A549 (cell line): ENCODE measurements around the gene ADH5.

Experiments
- CBX2 ChIP-seq: fragments of 200-600 bp; sonication (generic); IDR thresholded peaks from 2 replicates; pipeline ENCODE4 v1.6.1; 2016; ENCODE audit warnings: low read depth, mild to moderate bottlenecking, borderline replicate concordance
- CHD2 ChIP-seq: fragments of 150-350 bp; IDR thresholded peaks from 2 replicates; pipeline ENCODE4 v1.6.1; 2014; ENCODE audit warnings: low read length; ENCODE audit not compliant: partially characterized antibody
- EP300 ChIP-seq, 2 experiments: fragments of >200 bp; sonication (Bioruptor Twin); formaldehyde crosslinking; IDR thresholded peaks; 2 replicates in 1 of 2; 3 replicates in 1 of 2; pipeline ENCODE4 v1.6.1; 2016 to 2017
- JUN ChIP-seq, 2 experiments: fragments of >200 bp; sonication (Bioruptor Twin); formaldehyde crosslinking; IDR thresholded peaks; 2 replicates in 1 of 2; 3 replicates in 1 of 2; pipeline ENCODE4 v1.6.1; 2016 to 2017
- RAD21 ChIP-seq, 2 experiments: fragments of >200 bp in 1 of 2; sonication (Bioruptor Twin) in 1 of 2; formaldehyde crosslinking in 1 of 2; IDR thresholded peaks in 1 of 2; conservative IDR thresholded peaks in 1 of 2; 2 replicates in 1 of 2; 3 replicates in 1 of 2; pipeline ENCODE4 v1.6.1; 2012 to 2018; ENCODE audit warnings: inconsistent platforms in 1 of 2
- ZC3H11A ChIP-seq: fragments of 450-650 bp; IDR thresholded peaks from 2 replicates; pipeline ENCODE4 v1.6.1; 2014; ENCODE audit warnings: antibody characterized with exemption, mild to moderate bottlenecking
- TF ChIP-seq, protein P1 (sequence below): fragments of 200-600 bp; sonication (generic); IDR thresholded peaks from 2 replicates; pipeline ENCODE4 v1.6.1; 2016; ENCODE audit warnings: antibody characterized with exemption, mild to moderate bottlenecking, moderate library complexity
- TF ChIP-seq, protein P2 (sequence below): fragments of >200 bp; sonication (Bioruptor Twin); formaldehyde crosslinking; IDR thresholded peaks from 3 replicates; pipeline ENCODE4 v1.6.1; 2016

DNA sequence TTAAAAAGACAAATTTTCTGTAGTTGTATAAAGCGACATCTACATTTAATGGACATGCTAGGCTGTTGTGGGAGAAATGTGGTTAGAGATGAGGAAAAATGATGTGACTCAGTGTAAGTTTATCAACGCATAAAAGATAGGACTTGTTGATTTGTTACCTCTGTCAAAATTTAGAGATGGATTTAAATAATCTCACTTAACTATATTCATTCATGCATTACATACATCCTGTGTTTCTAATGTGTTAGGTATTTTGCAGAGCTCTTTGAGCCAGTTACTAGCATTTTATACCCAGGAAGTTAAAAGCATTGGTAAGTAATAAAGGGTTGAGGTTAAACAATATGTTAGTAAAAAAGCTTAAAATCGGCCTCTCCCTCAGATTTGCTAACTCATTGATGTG is 58.7 kb downstream of the ADH5 start:
- TF ChIP-seq, protein P1, sequence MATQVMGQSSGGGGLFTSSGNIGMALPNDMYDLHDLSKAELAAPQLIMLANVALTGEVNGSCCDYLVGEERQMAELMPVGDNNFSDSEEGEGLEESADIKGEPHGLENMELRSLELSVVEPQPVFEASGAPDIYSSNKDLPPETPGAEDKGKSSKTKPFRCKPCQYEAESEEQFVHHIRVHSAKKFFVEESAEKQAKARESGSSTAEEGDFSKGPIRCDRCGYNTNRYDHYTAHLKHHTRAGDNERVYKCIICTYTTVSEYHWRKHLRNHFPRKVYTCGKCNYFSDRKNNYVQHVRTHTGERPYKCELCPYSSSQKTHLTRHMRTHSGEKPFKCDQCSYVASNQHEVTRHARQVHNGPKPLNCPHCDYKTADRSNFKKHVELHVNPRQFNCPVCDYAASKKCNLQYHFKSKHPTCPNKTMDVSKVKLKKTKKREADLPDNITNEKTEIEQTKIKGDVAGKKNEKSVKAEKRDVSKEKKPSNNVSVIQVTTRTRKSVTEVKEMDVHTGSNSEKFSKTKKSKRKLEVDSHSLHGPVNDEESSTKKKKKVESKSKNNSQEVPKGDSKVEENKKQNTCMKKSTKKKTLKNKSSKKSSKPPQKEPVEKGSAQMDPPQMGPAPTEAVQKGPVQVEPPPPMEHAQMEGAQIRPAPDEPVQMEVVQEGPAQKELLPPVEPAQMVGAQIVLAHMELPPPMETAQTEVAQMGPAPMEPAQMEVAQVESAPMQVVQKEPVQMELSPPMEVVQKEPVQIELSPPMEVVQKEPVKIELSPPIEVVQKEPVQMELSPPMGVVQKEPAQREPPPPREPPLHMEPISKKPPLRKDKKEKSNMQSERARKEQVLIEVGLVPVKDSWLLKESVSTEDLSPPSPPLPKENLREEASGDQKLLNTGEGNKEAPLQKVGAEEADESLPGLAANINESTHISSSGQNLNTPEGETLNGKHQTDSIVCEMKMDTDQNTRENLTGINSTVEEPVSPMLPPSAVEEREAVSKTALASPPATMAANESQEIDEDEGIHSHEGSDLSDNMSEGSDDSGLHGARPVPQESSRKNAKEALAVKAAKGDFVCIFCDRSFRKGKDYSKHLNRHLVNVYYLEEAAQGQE: no peak
- TF ChIP-seq CBX2 (no peak), EP300 (IDR thresholded peaks at IDR 0.05) (no peak), ZC3H11A (no peak), CHD2 (no peak), RAD21 (conservative IDR thresholded peaks at IDR 0.05 in 1 of 2, IDR thresholded peaks at IDR 0.05 in 1 of 2) (no peak), JUN (IDR thresholded peaks at IDR 0.05) (no peak)
- TF ChIP-seq, protein P2, sequence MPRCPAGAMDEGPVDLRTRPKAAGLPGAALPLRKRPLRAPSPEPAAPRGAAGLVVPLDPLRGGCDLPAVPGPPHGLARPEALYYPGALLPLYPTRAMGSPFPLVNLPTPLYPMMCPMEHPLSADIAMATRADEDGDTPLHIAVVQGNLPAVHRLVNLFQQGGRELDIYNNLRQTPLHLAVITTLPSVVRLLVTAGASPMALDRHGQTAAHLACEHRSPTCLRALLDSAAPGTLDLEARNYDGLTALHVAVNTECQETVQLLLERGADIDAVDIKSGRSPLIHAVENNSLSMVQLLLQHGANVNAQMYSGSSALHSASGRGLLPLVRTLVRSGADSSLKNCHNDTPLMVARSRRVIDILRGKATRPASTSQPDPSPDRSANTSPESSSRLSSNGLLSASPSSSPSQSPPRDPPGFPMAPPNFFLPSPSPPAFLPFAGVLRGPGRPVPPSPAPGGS: no peak
